ENCODE data around the gene ZNF827.
A peak's percentile ranks its signal among the peaks of the same experiment; 100 is the strongest.

Gene ZNF827

GRCh38 chr4:145827885-145828284 is 110.7 kb downstream of the ZNF827 start:
- no peak for DNase-seq (ENCODE audit: low read depth in 3 of 3)

DNA sequence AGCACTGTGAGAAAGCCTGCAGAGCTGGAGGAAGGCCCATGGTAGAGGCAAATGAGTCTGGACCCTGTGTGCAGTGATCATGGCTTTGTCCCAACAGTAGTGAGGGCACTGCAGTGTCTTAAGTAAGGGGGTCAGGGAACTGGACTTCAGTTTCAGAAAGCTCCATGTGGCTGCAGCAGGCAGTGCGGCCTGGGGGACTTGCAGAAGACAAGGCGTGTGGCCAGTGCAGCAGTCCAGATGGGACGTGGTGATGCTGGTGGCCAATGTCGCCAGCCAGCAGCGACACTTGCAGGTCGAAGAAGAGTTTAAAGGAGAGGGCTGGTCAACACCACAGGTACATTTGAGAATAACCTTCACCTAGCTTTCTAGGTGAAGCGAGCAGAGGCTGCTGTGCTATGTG is 113.4 kb downstream of the ZNF827 start:
- no peak for DNase-seq (ENCODE audit: low read depth in 3 of 3)

GRCh38 chr4:145824463-145824862 is 114.2 kb downstream of the ZNF827 start:
- DNase-seq (ENCODE audit: low read depth in 3 of 3) = no peak

GRCh38 chr4:145823743-145824142 is 114.9 kb downstream of the ZNF827 start:
- DNase-seq (ENCODE audit: low read depth in 3 of 3) = no peak

- DNase-seq (ENCODE audit: low read depth in 3 of 3) = no peak
Measured at GRCh38 chr4:145822581-145822980, 116.0 kb downstream of the ZNF827 start.

- DNase-seq (ENCODE audit: low read depth in 3 of 3) = no peak
Measured at GRCh38 chr4:145822181-145822580, 116.4 kb downstream of the ZNF827 start.

DNA sequence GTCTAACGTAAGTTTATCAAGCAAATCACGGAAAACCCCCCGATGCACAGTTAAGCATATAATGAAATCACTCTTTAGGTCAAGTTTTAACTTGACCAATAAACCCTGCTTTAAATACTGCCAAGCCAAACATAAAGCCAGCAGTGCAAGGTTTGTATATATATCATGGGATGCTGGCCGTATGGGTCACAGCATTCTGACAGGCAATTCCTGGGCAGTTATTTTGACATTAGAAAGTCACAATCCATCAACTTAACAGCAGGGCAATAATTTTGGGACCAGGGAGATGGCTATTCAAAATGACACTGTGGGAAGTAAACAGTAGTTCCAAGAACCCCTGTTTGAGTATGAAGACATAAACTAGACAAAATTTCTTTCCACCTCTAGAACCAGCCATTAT is 116.9 kb downstream of the ZNF827 start:
- DNase-seq (ENCODE audit: low read depth in 3 of 3) = no peak

GRCh38 chr4:145820407-145820806 is 118.2 kb downstream of the ZNF827 start:
- DNase-seq (ENCODE audit: low read depth in 3 of 3) = no peak

- no peak for DNase-seq (ENCODE audit: low read depth in 3 of 3)
Measured at GRCh38 chr4:145819853-145820181, 118.8 kb downstream of the ZNF827 start.

DNA sequence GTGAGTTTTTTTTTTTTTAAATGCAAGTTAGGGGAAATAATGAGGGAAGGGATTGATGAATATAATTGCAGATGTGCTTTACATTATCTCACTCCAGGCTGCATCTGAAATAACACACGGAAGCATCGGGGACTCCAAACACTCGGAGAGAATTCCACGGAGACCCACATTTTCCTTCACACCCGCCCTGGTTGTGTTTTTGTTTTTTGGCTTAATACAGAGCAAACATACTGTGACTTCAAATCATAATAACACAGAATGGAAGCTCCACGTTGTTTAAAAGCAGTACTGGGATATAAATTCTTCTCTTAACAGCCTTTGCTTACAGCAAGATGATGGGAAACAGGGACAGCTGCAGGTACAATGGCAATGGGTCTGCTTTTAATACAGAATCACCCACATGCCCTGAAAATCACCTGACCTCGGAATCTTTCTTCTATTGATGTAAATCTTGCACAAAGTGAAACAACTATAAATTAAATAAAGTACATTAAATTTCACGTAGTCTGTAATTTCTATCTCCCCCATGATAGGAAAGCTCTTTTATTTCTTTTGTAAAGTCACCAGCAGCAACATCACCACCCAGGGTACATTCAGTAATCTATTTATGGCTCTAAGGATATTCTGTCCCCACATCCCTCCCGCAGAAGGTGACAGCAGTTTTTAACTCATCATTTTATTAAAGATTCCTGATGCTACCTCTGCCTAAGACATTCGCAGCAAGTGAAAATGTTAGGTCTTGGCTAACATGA is 119.3 kb downstream of the ZNF827 start:
- DNase-seq (ENCODE audit: low read depth in 3 of 3) = no peak

- DNase-seq (ENCODE audit: low read depth in 3 of 3) = no peak
Measured at GRCh38 chr4:145818011-145818410, 120.6 kb downstream of the ZNF827 start.

DNA sequence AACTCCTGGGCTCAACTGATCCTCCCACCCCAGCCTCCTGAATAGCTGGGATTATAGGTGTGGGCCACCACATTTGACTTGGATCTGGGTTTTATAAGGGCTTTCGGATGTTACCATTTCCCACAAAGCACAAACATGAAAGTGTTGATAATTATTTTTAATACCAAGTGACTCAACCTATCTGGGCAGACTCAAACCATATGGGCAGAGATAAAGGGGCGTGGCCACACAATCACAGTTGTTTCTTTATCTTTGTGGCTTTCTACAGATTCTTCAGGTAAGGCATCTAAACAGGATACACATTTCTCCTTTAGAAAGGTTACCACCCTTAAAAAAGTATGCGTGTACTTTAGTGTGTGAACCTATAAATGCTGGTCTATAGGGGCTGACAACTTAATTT is 122.5 kb downstream of the ZNF827 start:
- no peak for DNase-seq (ENCODE audit: low read depth in 3 of 3)

GRCh38 chr4:145815626-145816025 is 123.0 kb downstream of the ZNF827 start:
- no peak for DNase-seq (ENCODE audit: low read depth in 3 of 3)

- DNase-seq (ENCODE audit: low read depth in 3 of 3) = no peak
Measured at GRCh38 chr4:145815027-145815612, 123.5 kb downstream of the ZNF827 start.

GRCh38 chr4:145814246-145814645 is 124.4 kb downstream of the ZNF827 start:
- no peak for DNase-seq (ENCODE audit: low read depth in 3 of 3)

DNA sequence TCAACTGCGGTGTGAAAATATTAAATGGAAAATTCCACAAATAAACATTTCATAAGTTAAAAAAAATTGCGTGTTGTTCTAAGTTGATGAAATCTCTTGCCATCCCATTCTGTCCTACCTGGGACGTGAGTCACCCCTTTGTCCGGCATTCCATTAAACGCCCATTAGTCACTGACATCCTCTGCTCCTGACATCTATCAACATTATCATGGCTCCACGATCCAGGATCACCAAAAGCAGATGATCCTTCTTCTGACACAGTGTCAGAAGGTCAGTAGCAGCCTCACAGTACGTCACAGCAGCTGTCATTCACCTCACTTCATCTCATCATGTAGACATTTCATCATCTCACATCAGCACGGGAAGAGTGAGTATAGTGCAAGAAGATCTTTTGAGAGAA is 125.7 kb downstream of the ZNF827 start:
- no peak for DNase-seq (ENCODE audit: low read depth in 3 of 3)

GRCh38 chr4:145808848-145809512 is 129.6 kb downstream of the ZNF827 start:
- DNase-seq (ENCODE audit: low read depth in 3 of 3) = no peak

DNA sequence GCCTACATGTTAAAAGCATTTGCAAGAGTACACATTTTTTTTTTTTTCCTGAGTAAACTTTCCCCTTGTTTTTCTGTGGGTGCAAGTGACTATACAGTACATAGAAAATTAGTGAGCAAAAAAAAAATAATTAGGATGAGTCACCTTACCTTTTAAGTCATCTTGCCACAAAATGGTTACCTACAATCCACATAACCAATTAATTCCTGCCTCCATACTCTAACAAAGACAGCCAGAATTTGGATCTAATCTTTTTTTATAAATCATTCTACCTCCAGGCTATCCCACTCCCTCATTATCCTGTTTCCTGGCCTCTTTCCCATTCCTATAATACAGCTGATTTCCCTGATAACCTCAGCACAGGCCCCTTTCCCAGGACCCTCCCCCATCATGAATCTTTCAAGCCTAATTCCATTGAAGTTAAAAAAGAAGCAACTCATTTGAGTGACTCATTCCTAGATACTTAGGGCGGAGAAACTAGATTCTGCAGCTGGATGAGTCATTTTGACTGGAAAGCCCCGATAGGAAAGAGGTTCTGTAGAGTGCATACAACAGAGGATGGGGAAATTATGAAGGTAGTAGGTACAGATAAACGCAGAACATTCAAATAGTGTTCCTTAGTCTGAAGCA is 130.5 kb downstream of the ZNF827 start:
- DNase-seq (ENCODE audit: low read depth in 3 of 3) = peak in 1 of 3 experiments; percentile 1

DNA sequence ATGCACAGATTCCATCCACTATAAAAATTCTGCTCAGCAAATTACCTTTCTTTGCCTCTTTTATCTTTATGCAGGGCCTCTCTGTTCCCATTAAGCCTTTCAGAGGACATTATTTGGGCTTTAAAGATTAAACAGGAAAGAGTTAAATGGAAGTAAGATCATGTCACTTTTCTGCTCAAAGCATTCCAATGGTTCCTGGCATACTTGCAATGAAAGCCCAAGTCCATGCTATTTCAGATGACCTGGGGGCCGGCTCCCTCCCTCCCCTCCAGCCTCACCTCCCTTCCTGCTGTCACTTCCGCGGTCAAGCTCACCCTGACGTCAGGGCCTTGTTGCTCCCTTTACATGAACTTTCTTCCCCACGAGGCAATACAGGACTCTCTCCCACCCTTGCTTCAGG is 133.1 kb downstream of the ZNF827 start:
- no peak for DNase-seq (ENCODE audit: low read depth in 3 of 3)

- no peak for DNase-seq (ENCODE audit: low read depth in 3 of 3)
Measured at GRCh38 chr4:145804116-145804515, 134.5 kb downstream of the ZNF827 start.

DNA sequence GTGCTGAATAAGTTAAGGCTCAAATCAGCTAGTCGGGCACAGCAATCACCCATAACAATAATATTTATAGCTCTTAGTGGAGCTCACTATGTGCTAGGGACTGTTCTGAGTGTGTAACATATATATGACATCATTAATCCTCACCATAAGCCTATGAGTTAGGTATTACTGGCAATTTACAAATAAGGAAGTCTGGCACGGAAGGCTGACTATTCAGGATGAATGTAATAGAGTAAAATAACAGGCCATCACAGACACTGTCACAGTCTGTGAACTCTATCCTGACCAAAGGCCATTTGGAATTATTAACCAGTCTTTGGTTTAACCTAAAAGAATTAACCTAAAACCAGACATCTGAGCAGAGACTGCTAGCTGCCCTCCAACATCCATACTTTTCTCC is 139.4 kb downstream of the ZNF827 start:
- no peak for DNase-seq (ENCODE audit: low read depth in 3 of 3)

DNA sequence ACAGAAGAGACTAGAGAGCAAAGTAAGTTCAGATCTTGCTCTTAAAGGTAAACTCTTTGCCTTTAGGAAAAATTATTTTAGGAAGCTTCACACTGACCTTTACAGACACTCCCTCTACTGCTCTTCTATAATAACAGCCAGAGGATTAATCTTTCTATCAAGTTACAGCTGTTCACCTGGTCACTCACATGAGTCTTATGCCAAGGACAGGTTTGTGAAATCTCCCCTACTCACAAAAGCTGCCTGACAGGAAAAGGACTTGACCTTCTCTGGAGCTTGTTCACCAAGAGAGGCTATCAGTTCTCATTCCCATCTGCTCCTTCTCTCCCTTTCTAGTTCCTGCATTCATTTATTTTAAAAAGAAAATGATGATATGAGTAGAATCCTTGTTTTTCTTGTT is 141.3 kb downstream of the ZNF827 start:
- no peak for DNase-seq (ENCODE audit: low read depth in 3 of 3)

GRCh38 chr4:145796346-145796745 is 142.3 kb downstream of the ZNF827 start:
- no peak for DNase-seq (ENCODE audit: low read depth in 3 of 3)
